GM21367 (cell line): Measurements from ENCODE around the gene AGMO.

Experiments
- ATAC-seq: cut with Tn5 transposase; IDR thresholded peaks from one replicate; pipeline ENCODE4 v1.9.1; 2021; ENCODE audit not compliant: unreplicated experiment

Gene AGMO

DNA sequence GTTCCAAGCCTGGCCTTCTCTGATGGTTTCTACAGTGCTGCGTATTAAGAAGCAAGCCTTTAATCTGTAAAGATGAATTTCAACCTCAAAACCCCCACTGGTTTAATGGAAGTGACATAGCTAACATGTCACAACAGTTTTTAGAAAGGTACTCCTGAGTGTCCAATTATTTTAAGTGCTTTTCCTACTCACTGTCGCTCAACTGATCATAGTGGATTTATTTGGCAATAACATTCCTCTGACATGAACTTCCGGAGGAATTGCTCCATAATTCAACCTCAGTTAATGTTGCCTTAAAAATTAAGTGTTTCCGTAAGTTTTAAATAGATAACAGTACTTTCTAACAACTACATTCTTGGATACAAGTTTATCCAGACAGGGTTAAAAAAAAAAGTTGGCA is 57.5 kb downstream of the AGMO start:
- ATAC-seq = no peak

- no peak for ATAC-seq
Observed at GRCh38 chr7:15503603-15504290, 58.1 kb downstream of the AGMO start.

DNA sequence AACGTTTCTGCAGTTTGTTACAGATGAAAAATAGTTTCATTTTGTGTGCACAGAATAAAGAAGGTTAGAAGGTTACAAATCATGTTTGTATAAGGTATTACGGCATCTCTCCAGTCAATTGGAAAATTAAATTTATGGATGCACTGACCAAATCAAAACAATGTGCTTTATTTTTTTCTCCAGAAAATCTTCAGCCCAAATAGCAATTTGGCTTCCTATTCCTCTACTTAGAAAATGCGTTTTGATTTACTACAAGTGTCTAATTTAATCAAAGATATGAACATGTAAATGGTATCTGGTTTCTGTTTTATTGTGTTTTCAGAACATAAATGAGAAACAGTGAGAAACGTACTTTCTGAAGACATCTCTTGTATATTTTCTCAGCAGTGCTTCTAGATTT is 63.4 kb downstream of the AGMO start:
- ATAC-seq = no peak

DNA sequence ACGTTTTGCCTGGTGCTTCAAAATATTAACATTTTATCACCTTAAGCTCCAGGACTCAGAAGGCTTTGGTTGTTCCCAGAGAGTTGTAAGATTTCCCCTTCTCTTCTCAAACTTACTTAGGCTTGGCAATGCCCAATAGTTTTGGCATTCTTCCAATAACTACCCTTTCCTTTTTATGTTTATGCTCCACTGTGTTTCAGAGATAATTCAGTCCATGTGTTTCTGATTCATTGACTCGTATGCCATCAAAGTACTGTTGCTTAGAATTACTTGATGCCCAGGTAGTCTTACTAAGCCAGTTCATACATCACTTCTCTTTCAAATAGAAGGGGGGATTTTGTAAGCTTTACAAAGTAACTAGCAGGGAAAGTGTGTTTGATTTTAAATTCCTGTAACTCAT is 66.6 kb downstream of the AGMO start:
- ATAC-seq = no peak

GRCh38 chr7:15494711-15495110 is 67.1 kb downstream of the AGMO start:
- no peak for ATAC-seq

- ATAC-seq = no peak
Observed at GRCh38 chr7:15491361-15491760, 70.5 kb downstream of the AGMO start.

DNA sequence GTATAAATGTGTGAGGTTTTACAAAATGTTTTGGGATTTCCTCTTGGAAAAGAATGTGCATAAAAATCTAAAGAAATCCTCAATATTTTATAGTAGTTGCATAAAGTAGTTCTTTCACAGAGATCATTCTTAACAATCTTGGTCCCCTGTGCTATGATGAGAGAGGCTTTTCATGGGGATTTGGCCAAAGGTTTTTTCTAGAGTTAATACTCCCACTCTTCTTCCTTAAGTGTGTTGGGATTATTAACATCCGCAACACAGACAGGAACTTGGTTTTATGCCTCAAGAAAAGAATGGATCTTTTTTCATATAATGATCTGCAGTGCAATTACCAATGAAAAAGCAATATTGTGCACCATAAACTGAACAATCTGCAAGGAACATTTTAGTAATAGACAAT is 71.5 kb downstream of the AGMO start:
- ATAC-seq = no peak

DNA sequence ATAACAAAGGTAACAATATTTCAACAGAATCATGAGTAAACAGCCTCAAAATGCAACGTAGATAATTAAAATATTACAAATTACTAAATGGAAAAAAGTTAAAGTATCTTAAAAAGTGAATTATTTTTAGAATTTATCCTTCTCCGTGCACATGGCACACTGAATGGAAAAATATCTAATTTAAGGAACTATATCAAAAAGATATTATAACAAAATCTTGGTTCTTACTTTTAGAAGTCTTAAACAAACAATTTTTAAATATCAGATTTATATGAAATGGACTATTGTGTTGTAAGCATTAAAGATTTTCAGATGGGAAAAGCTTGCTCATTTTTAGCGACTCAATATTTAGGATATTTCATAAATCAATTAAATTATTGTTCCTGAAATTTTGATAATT is 72.0 kb downstream of the AGMO start:
- ATAC-seq = no peak

DNA sequence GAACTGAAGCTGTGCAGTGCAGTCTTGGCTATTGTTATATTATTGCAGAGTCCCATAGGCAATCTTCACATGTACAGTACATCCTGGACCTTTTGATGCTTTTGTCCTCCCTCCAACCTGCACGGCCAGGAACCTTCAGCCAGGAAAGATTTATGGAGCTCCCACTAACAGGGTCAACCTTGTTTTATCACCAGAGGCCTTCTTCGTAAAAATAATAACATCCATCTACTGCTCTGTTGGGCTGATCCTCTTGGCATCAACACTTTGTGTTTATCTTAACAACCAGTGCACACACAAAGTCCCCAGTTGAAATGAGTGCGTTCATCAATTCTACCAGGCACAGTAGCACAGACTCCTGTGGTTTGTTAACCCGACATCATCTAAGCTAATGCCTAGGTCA is 72.4 kb downstream of the AGMO start:
- ATAC-seq = no peak

DNA sequence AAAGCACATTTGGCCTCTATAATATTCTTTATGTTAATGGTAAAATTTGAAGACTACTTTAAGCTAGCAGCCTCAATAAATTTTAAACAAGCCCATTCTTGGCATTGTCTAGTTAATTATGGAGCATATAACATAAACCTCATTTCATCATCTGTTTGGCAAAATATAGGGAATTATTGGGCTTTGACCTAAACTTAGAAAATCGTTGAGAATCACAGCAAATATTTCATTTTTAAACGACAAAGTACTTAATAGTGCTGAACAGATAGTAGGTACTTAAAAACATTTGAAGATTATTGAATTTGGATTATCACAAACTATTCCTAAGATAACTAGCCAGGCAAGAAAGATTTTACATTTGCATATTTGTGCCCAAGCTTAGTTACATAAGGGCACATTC is 73.4 kb downstream of the AGMO start:
- ATAC-seq = no peak

GRCh38 chr7:15487896-15488295 is 73.9 kb downstream of the AGMO start:
- ATAC-seq = no peak

DNA sequence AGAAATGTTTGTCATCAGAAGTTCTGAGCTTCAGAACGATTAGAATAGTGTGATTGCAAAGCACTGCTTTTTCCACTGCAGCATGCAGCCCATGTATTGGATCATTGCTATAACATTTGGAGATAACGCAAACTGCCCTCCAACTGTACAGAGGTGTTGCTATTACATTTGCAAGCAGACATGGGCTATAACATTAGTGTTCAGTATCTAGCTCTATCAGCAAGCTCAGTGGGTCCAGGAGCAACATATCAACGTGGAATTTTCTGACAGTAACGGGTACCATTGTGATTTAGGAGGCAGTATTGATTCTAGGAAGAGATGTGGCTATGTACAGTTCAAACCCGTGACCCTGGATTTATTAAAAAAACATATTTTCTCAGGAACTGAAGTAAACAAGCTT is 75.8 kb downstream of the AGMO start:
- ATAC-seq = no peak

- ATAC-seq = no peak
Observed at GRCh38 chr7:15485431-15485830, 76.4 kb downstream of the AGMO start.

GRCh38 chr7:15481132-15481531 is 80.7 kb downstream of the AGMO start:
- ATAC-seq = no peak

- no peak for ATAC-seq
Observed at GRCh38 chr7:15478401-15478800, 83.4 kb downstream of the AGMO start.

DNA sequence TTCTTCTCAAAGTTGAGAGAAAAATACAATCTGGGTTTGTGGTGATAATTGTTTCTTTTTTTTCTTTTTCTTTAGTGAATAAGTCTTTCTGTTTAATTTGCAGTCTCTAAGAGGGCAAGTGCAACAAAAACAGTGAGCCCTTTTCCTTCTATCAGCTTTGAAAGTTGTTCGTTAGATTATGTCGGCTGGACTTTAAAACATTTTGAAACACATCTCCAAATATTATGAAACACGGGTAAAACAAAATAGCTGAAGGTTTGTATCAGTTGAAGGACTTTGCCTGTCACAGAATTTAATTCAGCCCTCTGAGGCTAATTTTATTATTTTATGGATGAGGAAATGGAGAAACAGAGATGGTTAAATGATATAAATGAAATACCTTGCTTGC is 85.3 kb downstream of the AGMO start:
- no peak for ATAC-seq

DNA sequence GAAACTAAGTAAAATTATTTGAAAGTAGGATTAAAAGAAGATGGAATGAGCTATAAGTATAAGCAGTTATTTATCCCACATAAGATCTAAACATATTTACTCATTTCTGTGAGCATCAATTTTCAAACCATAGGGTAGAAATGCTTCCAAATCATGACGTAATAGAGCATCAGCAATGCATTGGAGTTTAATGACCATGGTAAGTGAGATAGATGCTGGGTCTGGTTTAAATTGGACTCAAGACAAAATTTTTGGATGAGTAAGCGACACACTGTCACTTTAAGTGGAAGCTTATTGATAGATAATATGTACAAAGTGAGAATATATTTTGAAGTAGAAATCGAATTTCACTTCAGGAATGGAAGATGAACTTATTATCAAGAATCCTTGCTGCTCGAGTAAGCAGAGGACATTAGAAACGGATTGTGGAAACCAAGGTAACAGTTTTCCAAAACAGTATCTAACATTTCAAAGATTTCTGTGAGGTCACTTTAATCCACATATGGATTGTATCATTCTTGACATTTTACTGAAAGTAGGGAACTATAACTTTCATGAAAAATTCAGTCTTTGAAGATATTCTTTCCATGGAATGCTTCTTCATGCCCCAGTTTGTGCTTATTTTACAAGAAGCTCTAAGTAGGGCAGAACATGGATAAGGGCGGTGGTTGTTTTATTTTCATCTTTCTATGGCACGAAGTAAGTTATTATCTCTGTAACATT is 85.8 kb downstream of the AGMO start:
- no peak for ATAC-seq

- no peak for ATAC-seq
Observed at GRCh38 chr7:15471669-15471950, 90.2 kb downstream of the AGMO start.

- ATAC-seq = no peak
Observed at GRCh38 chr7:15470825-15471668, 90.8 kb downstream of the AGMO start.

GRCh38 chr7:15464667-15465121 is 97.1 kb downstream of the AGMO start:
- ATAC-seq = no peak

DNA sequence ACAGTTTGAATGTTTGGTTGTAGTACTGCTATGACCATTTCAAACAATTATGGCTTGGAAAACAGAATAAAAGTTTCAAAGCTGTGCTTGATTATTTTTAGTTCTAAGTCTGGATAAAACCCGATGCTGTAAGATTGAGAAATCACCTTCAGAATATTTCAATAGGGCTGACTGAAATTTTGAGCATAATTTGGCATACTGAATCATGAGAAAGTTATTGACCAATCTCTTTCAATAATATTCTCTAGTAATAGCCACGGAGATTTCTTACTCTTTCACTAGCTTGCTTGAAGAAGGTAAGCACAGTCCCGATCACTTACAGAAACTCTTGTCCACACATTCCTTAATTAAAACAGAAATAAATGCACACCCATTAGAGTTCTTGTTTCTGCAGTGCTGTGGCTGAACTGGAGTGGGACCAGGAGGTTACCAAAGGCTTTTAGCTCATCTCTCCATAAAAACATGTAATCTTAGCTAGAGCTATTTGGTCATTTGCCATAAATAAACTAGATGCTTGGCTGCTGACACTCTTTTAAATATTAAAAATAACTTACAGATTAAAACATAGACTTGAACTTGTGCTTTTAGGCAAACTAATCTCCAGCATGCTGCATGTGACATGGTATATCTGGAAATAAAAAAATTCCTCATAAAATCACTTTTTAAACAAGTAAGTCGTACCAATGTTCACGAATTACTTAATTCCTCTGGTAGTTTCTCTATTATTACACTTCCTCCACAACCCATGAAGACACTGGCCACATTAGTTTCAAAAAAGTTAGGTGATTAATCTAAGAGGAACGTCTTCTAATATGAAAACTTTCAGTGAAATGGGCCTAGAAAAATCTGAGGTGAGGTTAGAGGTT is 97.8 kb downstream of the AGMO start:
- ATAC-seq = no peak
